ENCODE data around the gene LLGL2. TPM values are rescaled to one million over a fixed set of nuclear protein-coding genes. Genes with fewer than 3 reads are reported as not detected.

The LLGL2 gene
- total RNA-seq, 1 donor from 2014 or later: 90.6 TPM

DNA sequence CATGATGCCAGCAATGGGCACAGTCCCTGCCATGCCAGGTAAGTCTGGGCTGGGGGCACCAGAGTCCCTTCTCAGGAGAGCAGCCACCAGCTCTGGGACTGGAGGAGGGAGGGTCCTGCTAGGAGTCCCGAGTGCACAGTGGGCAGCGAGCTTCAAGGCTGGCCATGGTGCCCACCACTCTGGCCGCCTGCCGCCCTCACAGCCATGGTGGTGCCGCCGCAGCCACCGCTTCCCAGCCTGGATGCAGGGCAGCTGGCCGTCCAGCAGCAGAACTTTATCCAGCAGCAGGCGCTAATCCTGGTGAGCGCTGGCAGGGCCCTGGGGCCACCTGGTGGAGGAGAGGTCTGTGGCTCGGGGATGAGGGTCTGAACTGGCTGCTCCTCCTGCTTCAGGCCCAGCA is 89.8 kb downstream of the LLGL2 start:
- Mint-ChIP-seq H3K4me3 (no peak overlapping the region), H3K27me3 (no peaks in the 10 kb centered on the region), H3K9me3 (no peaks in the 10 kb centered on the region), H3K27ac (no peak overlapping the region), H3K4me1 (ENCODE audit: unreplicated experiment) (no peaks in the 10 kb centered on the region), H3K36me3 (no peaks in the 10 kb centered on the region)
- no peak for DNase-seq (ENCODE audit: extremely low spot score, unreplicated experiment)
- no peak for TF ChIP-seq CTCF (conservative IDR thresholded peaks at IDR 0.05)

DNA sequence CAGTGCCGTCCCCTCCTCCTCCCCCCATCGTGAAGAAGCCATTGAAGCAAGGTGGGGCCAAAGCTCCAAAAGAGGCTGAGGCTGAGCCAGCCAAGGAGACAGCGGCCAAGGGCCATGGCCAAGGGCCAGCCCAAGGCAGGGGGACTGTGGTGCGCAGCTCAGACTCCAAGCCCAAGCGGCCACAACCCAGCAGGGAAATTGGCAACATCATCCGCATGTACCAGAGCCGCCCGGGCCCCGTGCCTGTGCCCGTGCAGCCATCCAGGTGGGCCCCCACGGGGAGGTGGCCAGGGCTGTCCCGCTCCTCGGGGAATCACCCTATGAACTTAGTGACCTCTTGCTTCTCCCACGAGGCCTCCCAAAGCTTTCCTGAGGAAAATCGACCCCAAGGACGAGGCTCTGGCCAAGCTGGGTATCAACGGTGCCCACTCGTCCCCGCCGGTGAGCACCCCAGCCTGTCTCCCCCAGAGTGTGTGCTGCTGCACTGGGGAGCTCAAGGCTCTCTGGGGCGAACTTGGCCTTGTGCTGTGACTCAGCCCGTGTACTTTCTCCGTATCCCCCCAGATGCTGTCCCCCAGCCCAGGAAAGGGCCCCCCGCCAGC is 91.1 kb downstream of the LLGL2 start:
- Mint-ChIP-seq H3K4me3 (no peak overlapping the region), H3K27ac (no peak overlapping the region), H3K4me1 (ENCODE audit: unreplicated experiment) (no peaks in the 10 kb centered on the region), H3K27me3 (no peaks in the 10 kb centered on the region), H3K36me3 (no peaks in the 10 kb centered on the region), H3K9me3 (no peaks in the 10 kb centered on the region)
- no peak for TF ChIP-seq CTCF (conservative IDR thresholded peaks at IDR 0.05)
- no peak for DNase-seq (ENCODE audit: extremely low spot score, unreplicated experiment)

DNA sequence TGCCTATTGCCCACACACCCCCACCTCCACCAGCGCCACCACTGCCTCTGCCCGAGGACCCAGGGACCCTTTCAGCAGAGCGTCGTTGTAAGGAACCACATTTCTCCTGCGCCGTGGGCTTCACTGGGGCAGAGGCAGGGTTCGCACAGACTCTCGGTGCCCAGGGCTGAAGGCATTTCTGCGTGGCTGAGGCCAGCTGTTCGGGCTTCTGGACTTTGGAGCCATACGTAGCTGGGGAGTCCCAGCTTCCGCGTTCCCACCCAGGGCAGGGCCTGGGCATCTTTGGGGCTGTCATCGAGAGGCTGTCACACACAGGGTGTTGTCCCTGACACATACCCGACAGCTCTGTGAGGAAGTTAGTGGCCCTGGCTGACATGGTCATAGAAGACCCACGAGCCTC is 91.7 kb downstream of the LLGL2 start:
- Mint-ChIP-seq H3K4me1 (ENCODE audit: unreplicated experiment) (peaks cover 4% of the 10 kb centered on the region), H3K9me3 (no peaks in the 10 kb centered on the region), H3K4me3 (no peak overlapping the region), H3K27ac (no peak overlapping the region), H3K27me3 (no peaks in the 10 kb centered on the region), H3K36me3 (no peaks in the 10 kb centered on the region)
- no peak for DNase-seq (ENCODE audit: extremely low spot score, unreplicated experiment)
- TF ChIP-seq CTCF (conservative IDR thresholded peaks at IDR 0.05): no peak

- Mint-ChIP-seq H3K9me3 (no peaks in the 10 kb centered on the region), H3K27me3 (no peaks in the 10 kb centered on the region), H3K36me3 (no peaks in the 10 kb centered on the region), H3K4me1 (ENCODE audit: unreplicated experiment) (peaks cover 8% of the 10 kb centered on the region), H3K27ac (no peak overlapping the region), H3K4me3 (no peak overlapping the region)
- no peak for DNase-seq (ENCODE audit: extremely low spot score, unreplicated experiment)
- no peak for TF ChIP-seq CTCF (conservative IDR thresholded peaks at IDR 0.05)
Measured at GRCh38 chr17:75617675-75618074, 92.2 kb downstream of the LLGL2 start.

DNA sequence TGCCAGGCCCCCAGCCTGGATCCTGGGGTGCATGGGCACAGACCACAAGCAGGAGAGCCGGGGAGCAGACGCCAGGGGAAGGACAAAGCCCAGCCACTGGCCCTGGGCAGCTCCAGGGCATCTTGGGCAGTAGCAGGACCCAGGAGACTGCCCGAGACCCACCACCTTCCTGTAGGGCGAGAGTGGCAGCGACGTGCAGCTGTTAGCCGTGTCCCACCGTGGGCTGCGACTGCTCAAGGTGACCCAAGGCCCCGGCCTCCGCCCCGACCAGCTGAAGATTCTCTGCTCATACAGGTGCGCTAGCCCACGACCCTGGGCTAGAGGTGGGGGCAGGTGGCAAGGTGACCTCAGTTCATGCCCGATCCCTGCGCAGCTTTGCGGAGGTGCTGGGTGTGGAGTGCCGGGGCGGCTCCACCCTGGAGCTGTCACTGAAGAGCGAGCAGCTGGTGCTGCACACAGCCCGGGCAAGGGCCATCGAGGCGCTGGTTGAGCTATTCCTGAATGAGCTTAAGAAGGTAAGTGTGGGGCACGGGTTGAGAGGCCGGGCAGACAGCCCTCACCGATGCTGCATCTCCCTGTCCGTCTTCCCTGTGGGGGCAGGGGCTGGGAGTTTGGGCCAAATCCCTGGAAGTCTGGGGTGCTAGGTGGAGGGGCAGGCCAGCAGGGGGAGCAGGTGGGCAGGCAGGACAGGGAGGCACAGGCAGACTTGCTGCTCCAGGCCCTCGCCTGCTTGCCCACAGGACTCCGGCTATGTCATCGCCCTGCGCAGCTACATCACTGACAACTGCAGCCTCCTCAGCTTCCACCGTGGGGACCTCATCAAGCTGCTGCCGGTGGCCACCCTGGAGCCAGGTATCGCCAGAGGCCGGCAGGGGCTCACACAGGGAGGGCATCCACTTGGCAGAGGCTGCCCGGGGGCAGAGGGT is 94.3 kb downstream of the LLGL2 start:
- peak; percentile 72 for TF ChIP-seq CTCF (conservative IDR thresholded peaks at IDR 0.05)
- peaks cover 9% of the 10 kb centered on the region for H3K4me1 Mint-ChIP-seq (ENCODE audit: unreplicated experiment)
- H3K9me3 Mint-ChIP-seq: no peaks in the 10 kb centered on the region
- H3K36me3 Mint-ChIP-seq: no peaks in the 10 kb centered on the region
- no peaks in the 10 kb centered on the region for H3K27me3 Mint-ChIP-seq
- no peak for DNase-seq (ENCODE audit: extremely low spot score, unreplicated experiment)
- no peak overlapping the region for H3K27ac Mint-ChIP-seq
- no peak overlapping the region for H3K4me3 Mint-ChIP-seq

All from type B pancreatic cell (in vitro differentiated cells).